ENCODE measurements around the gene CALCOCO2.

CALCOCO2 gene

DNA sequence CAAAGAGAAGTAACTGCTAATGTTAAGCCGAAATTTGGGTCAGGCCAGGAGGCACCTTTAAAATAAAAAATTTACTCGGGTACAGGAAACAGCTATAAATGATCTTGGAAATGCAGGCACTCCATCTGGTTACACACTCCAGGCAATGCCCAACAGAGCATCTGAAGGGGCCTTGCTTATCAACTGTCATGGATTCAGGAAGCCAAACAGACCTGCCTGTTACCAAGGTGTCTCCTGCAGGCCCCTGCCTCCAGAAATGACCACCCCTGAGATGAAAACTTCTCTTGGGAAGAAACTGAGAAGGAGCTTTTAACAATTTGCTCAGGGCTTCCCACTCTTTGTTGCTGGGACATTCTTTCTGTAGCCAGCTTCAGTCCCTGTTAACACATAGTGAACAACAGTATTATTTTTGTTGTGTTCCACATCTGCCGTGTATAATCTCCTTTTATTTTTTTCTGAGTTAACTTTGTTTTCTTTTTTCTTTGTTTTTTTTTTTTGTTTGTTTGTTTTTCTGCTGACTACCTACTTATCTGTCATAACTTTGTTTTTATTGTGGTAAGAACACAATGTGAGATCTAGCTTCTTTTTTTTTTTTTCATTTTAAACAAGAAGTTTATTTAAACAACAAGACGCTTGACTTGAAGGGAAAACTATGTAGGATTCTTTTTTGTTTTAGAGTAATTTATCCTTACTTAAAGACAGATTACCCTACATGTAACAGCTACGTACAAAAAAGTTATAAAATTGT is 43.0 kb downstream of the CALCOCO2 start:
- H3K4me3 ChIP-seq (ENCODE audit: low read depth, low read length) = no peak overlapping the region
- TF ChIP-seq, protein P1, sequence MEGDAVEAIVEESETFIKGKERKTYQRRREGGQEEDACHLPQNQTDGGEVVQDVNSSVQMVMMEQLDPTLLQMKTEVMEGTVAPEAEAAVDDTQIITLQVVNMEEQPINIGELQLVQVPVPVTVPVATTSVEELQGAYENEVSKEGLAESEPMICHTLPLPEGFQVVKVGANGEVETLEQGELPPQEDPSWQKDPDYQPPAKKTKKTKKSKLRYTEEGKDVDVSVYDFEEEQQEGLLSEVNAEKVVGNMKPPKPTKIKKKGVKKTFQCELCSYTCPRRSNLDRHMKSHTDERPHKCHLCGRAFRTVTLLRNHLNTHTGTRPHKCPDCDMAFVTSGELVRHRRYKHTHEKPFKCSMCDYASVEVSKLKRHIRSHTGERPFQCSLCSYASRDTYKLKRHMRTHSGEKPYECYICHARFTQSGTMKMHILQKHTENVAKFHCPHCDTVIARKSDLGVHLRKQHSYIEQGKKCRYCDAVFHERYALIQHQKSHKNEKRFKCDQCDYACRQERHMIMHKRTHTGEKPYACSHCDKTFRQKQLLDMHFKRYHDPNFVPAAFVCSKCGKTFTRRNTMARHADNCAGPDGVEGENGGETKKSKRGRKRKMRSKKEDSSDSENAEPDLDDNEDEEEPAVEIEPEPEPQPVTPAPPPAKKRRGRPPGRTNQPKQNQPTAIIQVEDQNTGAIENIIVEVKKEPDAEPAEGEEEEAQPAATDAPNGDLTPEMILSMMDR (IDR thresholded peaks at IDR 0.05; ENCODE audit: insufficient read depth, low read depth, low read length, missing control alignments) = no peak
- DNase-seq (ENCODE audit: low read depth) = no peak

DNA sequence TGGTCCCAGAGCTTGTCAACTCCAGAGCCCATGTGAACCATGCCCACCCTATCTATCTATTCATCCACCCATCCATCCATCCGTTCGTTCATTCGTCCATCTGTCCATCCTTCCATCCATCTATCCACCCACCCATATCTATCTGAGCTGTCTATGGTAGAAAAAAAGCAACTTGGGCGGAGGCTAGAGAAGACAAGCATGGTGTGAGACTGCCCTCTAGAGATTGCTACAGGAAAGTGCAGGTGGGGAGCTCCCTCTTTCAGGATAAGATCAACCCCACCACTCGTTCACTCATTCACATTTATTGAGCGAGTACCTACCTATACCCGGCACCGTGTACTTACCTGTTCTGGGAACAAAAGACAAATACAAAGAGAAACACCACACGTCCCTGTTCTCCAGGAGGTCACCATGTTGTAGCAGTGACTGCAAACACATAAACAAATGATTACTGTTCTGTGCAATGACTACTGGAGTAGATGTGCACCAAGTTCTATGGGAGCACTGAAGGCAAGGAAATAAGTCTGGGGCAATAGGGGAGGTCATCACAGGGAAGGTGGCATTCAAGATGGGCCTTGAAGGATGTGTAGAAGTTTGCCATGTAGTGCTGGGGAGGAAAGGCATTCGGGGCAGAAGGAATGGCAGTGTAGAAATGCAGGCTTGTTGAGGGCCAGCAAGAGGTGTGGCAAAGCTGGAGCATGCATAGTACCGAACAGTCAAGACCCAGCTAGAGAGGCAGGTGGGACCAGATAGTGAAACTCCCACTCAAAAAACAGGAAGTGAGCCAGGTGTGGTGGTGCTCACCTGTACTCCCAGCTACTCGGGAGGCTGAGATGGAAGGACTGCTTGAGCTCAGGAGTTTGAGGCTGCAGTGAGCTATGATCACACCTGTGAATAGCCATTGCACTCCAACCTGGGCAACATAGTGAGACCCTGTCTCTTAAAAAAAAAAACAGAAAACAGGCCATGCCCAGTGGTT is 48.4 kb downstream of the CALCOCO2 start:
- peak; percentile 82 for DNase-seq (ENCODE audit: low read depth)
- TF ChIP-seq, protein P1 (IDR thresholded peaks at IDR 0.05; ENCODE audit: insufficient read depth, low read depth, low read length, missing control alignments) = peak; percentile 98
- H3K4me3 ChIP-seq (ENCODE audit: low read depth, low read length) = no peak overlapping the region

DNA sequence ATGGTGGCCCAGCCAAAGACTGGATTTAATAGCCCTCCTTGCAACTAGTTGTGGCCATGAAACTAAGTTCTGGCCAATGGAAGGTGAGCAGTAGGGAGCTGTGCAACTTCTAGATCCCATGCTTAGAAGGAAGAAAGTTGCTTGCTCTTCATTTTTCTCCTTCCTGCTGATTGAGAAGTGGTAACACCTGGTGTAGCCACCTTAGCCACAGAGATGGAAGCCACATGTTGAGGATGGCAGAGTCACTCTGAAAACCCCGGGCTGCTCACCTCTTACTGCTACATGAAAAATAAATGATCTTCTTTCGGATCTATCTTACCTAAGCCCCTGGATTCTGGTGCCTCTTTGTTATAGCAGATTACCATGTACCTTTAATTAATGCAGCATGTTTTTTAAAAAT is 51.4 kb downstream of the CALCOCO2 start:
- no peak overlapping the region for H3K4me3 ChIP-seq (ENCODE audit: low read depth, low read length)
- TF ChIP-seq, protein P1 (IDR thresholded peaks at IDR 0.05; ENCODE audit: insufficient read depth, low read depth, low read length, missing control alignments) = no peak
- DNase-seq (ENCODE audit: low read depth) = no peak

DNA sequence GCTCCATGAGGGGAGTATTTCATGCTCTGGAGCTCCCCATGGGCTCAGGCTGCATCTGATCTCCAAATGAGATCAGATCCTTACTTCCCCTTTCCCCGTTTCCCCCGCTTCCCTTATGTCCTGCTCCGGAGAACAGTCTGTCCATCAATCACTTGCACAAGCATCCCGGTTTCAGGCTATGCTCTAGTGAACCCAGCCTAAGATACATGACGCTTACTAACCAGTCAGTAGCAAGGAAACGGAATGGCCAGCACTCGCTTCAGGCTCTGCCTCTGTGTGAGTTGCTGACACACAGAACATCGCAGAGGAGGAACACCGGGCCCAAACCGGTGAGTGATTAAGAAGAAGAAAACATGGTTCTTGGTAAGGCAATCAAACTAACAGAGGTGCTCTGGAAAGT is 52.3 kb downstream of the CALCOCO2 start:
- TF ChIP-seq, protein P1 (IDR thresholded peaks at IDR 0.05; ENCODE audit: insufficient read depth, low read depth, low read length, missing control alignments) = no peak
- no peak for DNase-seq (ENCODE audit: low read depth)
- H3K4me3 ChIP-seq (ENCODE audit: low read depth, low read length) = no peak overlapping the region

DNA sequence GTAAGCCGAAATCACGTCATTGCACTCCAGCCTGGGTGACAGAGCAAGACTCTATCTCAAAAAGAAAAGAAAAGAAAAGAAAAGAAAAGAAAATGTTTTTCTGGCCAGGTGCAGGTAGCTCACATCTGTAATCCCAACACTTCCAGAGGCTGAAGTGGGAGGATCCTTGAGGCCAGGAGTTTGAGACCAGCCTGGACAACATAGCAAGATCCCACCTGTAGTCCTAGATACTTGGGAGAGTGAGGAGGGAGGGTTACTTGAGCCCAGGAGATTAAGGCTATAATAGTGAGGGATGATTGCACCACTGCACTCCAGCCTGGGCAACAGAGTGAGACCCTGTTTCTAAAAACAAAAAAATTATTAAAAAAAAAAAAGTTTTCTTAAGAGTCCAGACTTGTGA is 59.3 kb downstream of the CALCOCO2 start:
- no peak overlapping the region for H3K4me3 ChIP-seq (ENCODE audit: low read depth, low read length)
- DNase-seq (ENCODE audit: low read depth) = no peak
- TF ChIP-seq, protein P1 (IDR thresholded peaks at IDR 0.05; ENCODE audit: insufficient read depth, low read depth, low read length, missing control alignments) = no peak

DNA sequence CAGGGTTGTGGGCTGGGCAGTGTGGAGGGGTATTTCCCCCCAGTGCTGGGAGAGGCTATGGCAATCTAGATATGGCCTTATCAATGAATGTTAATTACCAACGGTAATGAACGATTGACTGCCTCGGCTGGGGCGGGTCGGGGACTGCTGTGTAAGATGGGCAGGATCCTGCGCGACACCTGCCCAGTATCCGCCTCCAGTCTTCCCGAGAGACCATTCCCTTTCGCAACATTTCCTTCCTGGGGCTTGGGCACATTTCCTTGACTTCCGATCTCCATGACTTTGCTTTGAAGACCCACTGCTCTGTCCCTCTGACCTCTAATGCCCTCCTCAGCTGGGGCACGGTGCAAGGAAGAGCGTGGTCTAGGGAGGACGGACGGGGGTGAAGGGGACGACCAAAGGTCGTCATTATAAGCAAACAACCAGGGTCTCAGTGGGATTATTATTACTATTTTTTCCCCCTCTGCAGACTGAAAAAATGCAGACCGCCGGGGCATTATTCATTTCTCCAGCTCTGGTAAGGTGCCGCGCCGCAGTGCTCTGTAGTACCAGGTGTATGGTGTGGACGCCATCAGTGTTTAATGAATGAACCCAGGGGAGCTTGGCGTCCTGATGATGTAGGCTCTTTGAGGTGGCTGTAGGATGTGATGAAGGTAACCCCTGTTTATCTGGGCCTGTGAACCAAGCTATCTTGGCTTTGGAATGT is 62.3 kb downstream of the CALCOCO2 start:
- DNase-seq (ENCODE audit: low read depth) = no peak
- TF ChIP-seq, protein P1 (IDR thresholded peaks at IDR 0.05; ENCODE audit: insufficient read depth, low read depth, low read length, missing control alignments) = no peak
- H3K4me3 ChIP-seq (ENCODE audit: low read depth, low read length) = peak overlapping the region; percentile 85

Measured in GM12865 (cell line).